AG04449 (cell line): ENCODE measurements around the gene CNTNAP2.
"Not testable (repeated sequence)": the region's sequence is repeated elsewhere in the genome, so short reads cannot be mapped to it uniquely, and the experiment has no call there.

Source experiments
- CTCF ChIA-PET: fragments of 350-600 bp; formaldehyde crosslinking; extraction: SDS; loops from one replicate; lab custom pipeline; 2021; ENCODE audit warnings: antibody characterized with exemption; lab: Yijun Ruan, JAX
- POLR2A ChIA-PET: fragments of 400-600, 350-600 bp; formaldehyde crosslinking; extraction: SDS; loops from one replicate; lab custom pipeline; 2020; ENCODE audit warnings: antibody characterized with exemption, inconsistent platforms; lab: Yijun Ruan, JAX
- DNase-seq: peaks from one replicate; pipeline ENCODE4 v3.0.0-alpha.2; 2010; ENCODE audit warnings: low read depth, low spot score
- H3K4me3 ChIP-seq: 2 replicates; pipeline ENCODE4 v1.5.1; 2011; ENCODE audit warnings: low read depth, mild to moderate bottlenecking, control low read depth, low read length
- CTCF ChIP-seq: IDR thresholded peaks from one replicate; pipeline ENCODE4 v1.5.1; 2011; ENCODE audit warnings: mild to moderate bottlenecking, moderate library complexity, low read length, control low read depth, inconsistent platforms; ENCODE audit not compliant: insufficient read depth; ENCODE audit errors: missing control alignments

CNTNAP2 gene

DNA sequence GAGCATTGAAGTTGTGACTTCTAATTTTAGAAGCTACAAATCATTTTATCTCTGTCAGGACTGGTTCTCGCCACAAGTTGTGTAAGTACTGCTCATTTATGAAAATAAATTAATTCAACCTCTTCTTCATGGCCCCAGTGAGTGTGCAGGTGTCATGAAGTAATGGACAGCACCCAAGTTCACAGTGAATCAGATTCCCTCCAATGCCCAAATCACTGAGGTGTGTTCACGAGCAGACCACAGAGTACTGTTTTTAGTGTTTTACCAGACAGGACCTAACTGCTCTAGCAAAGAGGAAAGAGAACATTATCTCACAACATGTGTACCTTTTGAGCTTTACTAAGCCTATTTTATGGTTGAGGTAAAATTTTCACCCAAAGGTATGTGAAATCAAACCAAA lies 980.0 kb downstream of the CNTNAP2 start:
- no peak for TF ChIP-seq CTCF
- POLR2A ChIA-PET: no interaction called here
- no peak overlapping the region for H3K4me3 ChIP-seq
- CTCF ChIA-PET: no interaction called here
- DNase-seq: no peak

- no peak for TF ChIP-seq CTCF
- H3K4me3 ChIP-seq: no peak overlapping the region
- POLR2A ChIA-PET: no interaction called here
- CTCF ChIA-PET: no interaction called here
- DNase-seq: no peak
Measured at GRCh38 chr7:147103224-147103623, 986.6 kb downstream of the CNTNAP2 start.

GRCh38 chr7:147106746-147107145 lies 990.1 kb downstream of the CNTNAP2 start:
- no peak for DNase-seq
- TF ChIP-seq CTCF: no peak
- POLR2A ChIA-PET: no interaction called here
- CTCF ChIA-PET: no interaction called here
- H3K4me3 ChIP-seq: no peak overlapping the region

DNA sequence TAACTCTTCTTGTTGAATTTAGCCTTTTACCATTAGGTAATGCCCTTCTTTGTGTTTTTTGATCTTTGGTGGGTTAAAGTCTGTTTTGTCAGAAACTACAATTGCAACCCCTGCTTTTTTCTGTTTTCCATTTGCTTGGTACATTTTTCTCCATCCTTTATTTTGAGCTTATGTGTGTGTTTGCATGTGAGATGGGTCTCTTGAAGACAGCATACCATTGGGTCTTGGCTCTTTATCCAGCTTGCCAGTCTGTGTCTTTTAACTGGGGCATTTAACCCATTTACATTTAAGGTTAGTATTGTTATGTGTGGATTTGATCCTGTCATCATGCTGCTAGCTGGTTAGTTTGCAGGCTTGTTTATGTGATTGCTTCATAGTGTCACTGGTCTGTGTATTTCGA lies 997.9 kb downstream of the CNTNAP2 start:
- H3K4me3 ChIP-seq, DNase-seq, POLR2A ChIA-PET, CTCF ChIA-PET: not testable (repeated sequence)

DNA sequence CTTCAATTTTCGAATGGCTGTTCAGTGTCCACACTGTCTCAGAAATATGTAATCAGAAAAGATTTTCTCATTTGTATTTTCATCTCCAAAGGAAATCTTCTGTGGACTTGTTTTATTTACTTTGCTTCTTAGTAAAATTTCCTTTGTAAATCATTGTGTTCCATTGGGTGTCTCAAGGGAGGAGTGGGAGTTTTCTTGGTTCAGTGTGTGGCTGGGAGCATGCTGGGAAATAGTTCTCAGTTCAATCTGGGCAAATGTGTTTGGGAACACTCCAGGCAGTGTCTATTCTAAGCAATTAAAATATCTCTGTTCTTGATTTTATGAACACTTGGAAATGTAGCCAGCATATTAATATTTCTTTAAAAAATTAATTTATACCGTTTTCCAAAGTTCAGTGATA lies 1019.8 kb downstream of the CNTNAP2 start:
- no peak overlapping the region for H3K4me3 ChIP-seq
- no peak for TF ChIP-seq CTCF
- CTCF ChIA-PET: no interaction called here
- POLR2A ChIA-PET: no interaction called here
- no peak for DNase-seq

DNA sequence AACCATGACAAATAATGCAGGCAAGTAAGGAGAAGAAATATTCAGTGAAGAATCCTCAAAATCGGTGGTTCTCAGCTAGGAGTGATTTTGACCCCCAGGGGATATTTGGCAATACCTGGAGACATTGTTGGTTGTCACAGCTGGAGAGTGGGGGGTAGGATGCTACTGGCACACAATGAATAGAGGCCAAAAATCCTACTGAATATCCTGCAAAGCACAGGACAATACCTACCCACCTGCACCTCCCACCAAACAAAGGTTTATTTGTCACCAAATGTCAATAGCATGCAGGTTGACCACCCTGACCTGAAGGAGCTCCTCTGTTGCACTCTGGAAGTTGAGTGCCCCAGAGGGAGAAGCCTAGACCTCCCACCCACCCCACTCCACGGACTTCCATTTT lies 1028.6 kb downstream of the CNTNAP2 start:
- no peak overlapping the region for H3K4me3 ChIP-seq
- no peak for TF ChIP-seq CTCF
- ChIA-PET POLR2A (no interaction called here), CTCF (no interaction called here)
- DNase-seq: no peak

GRCh38 chr7:147146169-147146568 lies 1029.6 kb downstream of the CNTNAP2 start:
- no peak for TF ChIP-seq CTCF

More at GRCh38 chr7:147146169-147146568, 1029.6 kb downstream of the CNTNAP2 start:
- ChIA-PET CTCF (no interaction called here), POLR2A (no interaction called here)
- no peak for DNase-seq
- H3K4me3 ChIP-seq: no peak overlapping the region
